ENCODE results near the gene ALDH1A2. TPM values are rescaled to one million over a fixed set of nuclear protein-coding genes. Genes with fewer than 3 reads are reported as not detected.

The ALDH1A2 gene
- total RNA-seq, 1 donor from 2014 or later: 27.3 TPM

DNA sequence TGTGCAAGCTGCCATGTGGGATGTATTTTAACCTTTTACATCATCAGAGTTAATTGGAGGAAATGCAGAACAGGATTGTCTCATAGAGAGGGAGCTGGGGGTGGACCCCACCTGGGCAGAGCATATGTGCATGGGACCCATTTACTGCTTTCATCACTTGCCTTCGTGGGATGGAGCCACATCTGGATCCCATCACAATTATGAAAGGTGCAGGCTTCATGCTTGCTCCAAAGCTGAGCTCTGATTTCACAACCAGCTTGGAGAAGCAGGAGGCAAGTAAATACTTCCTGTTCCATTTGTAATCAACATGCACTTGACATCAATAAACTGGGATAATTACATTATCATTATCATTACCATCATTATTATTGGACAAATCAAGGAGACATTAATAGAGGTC, 161.9 kb downstream of the ALDH1A2 start:
- Histone ChIP-seq H3K27ac (no peak overlapping the region), H3K9me3 (no peaks in the 10 kb centered on the region), H3K4me3 (no peak overlapping the region), H3K27me3 (peaks cover 3% of the 10 kb centered on the region), H3K4me1 (no peaks in the 10 kb centered on the region), H3K36me3 (no peaks in the 10 kb centered on the region)
- no peak for TF ChIP-seq CTCF (IDR thresholded peaks at IDR 0.05)
- intact Hi-C loops (cut with DNase I): no loop called here
- DNase-seq (no peak), ATAC-seq (no peak)

Other genes with a start within 250 kb of the ALDH1A2 start
- gene AQP9, start 72.7 kb upstream of the ALDH1A2 start, total RNA-seq: 46.9 TPM

All from upper lobe of right lung (tissue), 1 donor.